WTC11 (cell line): ENCODE data around the gene S1PR1. TPM values are rescaled to one million over a fixed set of nuclear protein-coding genes. Genes with fewer than 3 reads are reported as not detected.

Experiments
- ATAC-seq: fragments of 200-7000 bp; cut with Tn5 transposase; 2 replicates; pipeline ENCODE4 v1.10.0; 2021; ENCODE audit warnings: mild to moderate bottlenecking, moderate library complexity
- CTCF ChIA-PET: fragments of 300-600 bp; sonication (Branson Sonifier 250); formaldehyde crosslinking; loops from one replicate; lab custom pipeline; 2021; ENCODE audit warnings: antibody characterized with exemption; lab: Charles Lee
- POLR2A ChIA-PET: fragments of 350-600 bp; sonication (Branson Sonifier 250); formaldehyde crosslinking; loops from one replicate; lab custom pipeline; 2021; ENCODE audit warnings: antibody characterized with exemption; lab: Charles Lee
- DNase-seq: peaks from one replicate; pipeline ENCODE4 v3.0.0; 2021; ENCODE audit warnings: low spot score
- H3K27ac Mint-ChIP-seq: 2 replicates; pipeline ENCODE4 v1.8.0; 2021; ENCODE audit warnings: mixed read lengths
- H3K27me3 Mint-ChIP-seq: 2 replicates; pipeline ENCODE4 v1.8.0; 2021; ENCODE audit warnings: low read depth, mild to moderate bottlenecking, moderate library complexity, mixed read lengths
- H3K36me3 Mint-ChIP-seq: 2 replicates; pipeline ENCODE4 v1.8.0; 2021; ENCODE audit warnings: mixed read lengths
- H3K4me1 Mint-ChIP-seq: 2 replicates; pipeline ENCODE4 v1.8.0; 2022; ENCODE audit warnings: mixed read lengths
- H3K4me3 Mint-ChIP-seq: 2 replicates; pipeline ENCODE4 v1.8.0; 2021; ENCODE audit warnings: mild to moderate bottlenecking, moderate library complexity, mixed read lengths
- H3K9me3 Mint-ChIP-seq: 2 replicates; pipeline ENCODE4 v1.8.0; 2021; ENCODE audit warnings: mixed read lengths
- ARID4B ChIP-seq: sonication (generic); formaldehyde crosslinking; IDR thresholded peaks from 2 replicates; pipeline ENCODE4 v1.8.0; 2023; ENCODE audit warnings: missing genetic modification reagents, mild to moderate bottlenecking, borderline replicate concordance
- ATF6 ChIP-seq: sonication (generic); formaldehyde crosslinking; IDR thresholded peaks from 2 replicates; pipeline ENCODE4 v1.8.1; 2023; ENCODE audit warnings: mild to moderate bottlenecking, missing genetic modification reagents
- CREB1 ChIP-seq: sonication (generic); formaldehyde crosslinking; IDR thresholded peaks from 2 replicates; pipeline ENCODE4 v1.8.0; 2023; ENCODE audit warnings: mild to moderate bottlenecking, missing genetic modification reagents
- E2F4 ChIP-seq: sonication (generic); formaldehyde crosslinking; IDR thresholded peaks from 2 replicates; pipeline ENCODE4 v1.8.1; 2022; ENCODE audit warnings: low read depth, mild to moderate bottlenecking, moderate library complexity, missing genetic modification reagents, borderline replicate concordance
- GTF2I ChIP-seq: fragments of 250-450 bp; sonication (Bioruptor Pico); conservative IDR thresholded peaks from 2 replicates; pipeline ENCODE4 v1.4.0; 2021; ENCODE audit warnings: mild to moderate bottlenecking
- IRF2 ChIP-seq: sonication (generic); formaldehyde crosslinking; IDR thresholded peaks from 2 replicates; pipeline ENCODE4 v1.8.0; 2022; ENCODE audit warnings: low read depth, missing genetic modification reagents, borderline replicate concordance
- MLX ChIP-seq: sonication (generic); formaldehyde crosslinking; IDR thresholded peaks from 2 replicates; pipeline ENCODE4 v1.8.1; 2023; ENCODE audit warnings: mild to moderate bottlenecking, missing genetic modification reagents, moderate library complexity
- NFE2L1 ChIP-seq: sonication (generic); formaldehyde crosslinking; IDR thresholded peaks from 2 replicates; pipeline ENCODE4 v1.8.1; 2023; ENCODE audit warnings: missing genetic modification reagents
- SMAD4 ChIP-seq: sonication (generic); formaldehyde crosslinking; IDR thresholded peaks from 2 replicates; pipeline ENCODE4 v1.8.0; 2022; ENCODE audit warnings: mild to moderate bottlenecking, missing genetic modification reagents
- SP1 ChIP-seq: sonication (generic); formaldehyde crosslinking; conservative IDR thresholded peaks from 2 replicates; pipeline ENCODE4 v1.8.1; 2022; ENCODE audit warnings: missing genetic modification reagents
- ZNF219 ChIP-seq: sonication (generic); formaldehyde crosslinking; IDR thresholded peaks from 2 replicates; pipeline ENCODE4 v1.8.0; 2023; ENCODE audit warnings: missing genetic modification reagents, mild to moderate bottlenecking, borderline replicate concordance
- ZNF317 ChIP-seq: sonication (generic); formaldehyde crosslinking; IDR thresholded peaks from 2 replicates; pipeline ENCODE4 v1.8.1; 2023; ENCODE audit warnings: low read depth, mild to moderate bottlenecking, moderate library complexity, missing genetic modification reagents, borderline replicate concordance
- total RNA-seq: library from RNA; stranded (reverse); gene quantifications from 3 replicates; pipeline ENCODE4 v1.2.3, GENCODE V29; 2021

Gene S1PR1
- total RNA-seq, 1 experiment from 2014 or later: 3.2 TPM

GRCh38 chr1:101247404-101248287, 10.8 kb downstream of the S1PR1 start:
- no peak overlapping the region for H3K4me3 Mint-ChIP-seq
- CTCF ChIA-PET: interaction anchor here (2.2 kb wide), 1 partner anchor 10 kb away, joined by 10 read pairs; the partner anchor contains the start of gene S1PR1

More at GRCh38 chr1:101247404-101248287, 10.8 kb downstream of the S1PR1 start:
- no peak overlapping the region for H3K27ac Mint-ChIP-seq
- no peaks in the 10 kb centered on the region for H3K9me3 Mint-ChIP-seq
- no peak for ATAC-seq
- no peaks in the 10 kb centered on the region for H3K4me1 Mint-ChIP-seq
- TF ChIP-seq ARID4B (CRISPR knock-in tag) (no peak), IRF2 (no peak), CREB1 (CRISPR knock-in tag) (no peak), SP1 (CRISPR knock-in tag) (no peak), ZNF219 (CRISPR knock-in tag) (no peak), NFE2L1 (CRISPR knock-in tag) (no peak), ZNF317 (CRISPR knock-in tag) (no peak), MLX (no peak), E2F4 (no peak), GTF2I (no peak), ATF6 (no peak), SMAD4 (CRISPR knock-in tag) (no peak)
- H3K36me3 Mint-ChIP-seq: no peaks in the 10 kb centered on the region
- no peak for DNase-seq
- H3K27me3 Mint-ChIP-seq: no peaks in the 10 kb centered on the region
- POLR2A ChIA-PET: no interaction called here
